A673 (cell line): ENCODE measurements around the gene A4GNT. TPM values are rescaled to one million over a fixed set of nuclear protein-coding genes. Genes with fewer than 3 reads are reported as not detected.
"Not testable (repeated sequence)": the region's sequence is repeated elsewhere in the genome, so short reads cannot be mapped to it uniquely, and the experiment has no call there.

Source experiments
- BruUV-seq: library from RNA; stranded (reverse); fragments of 400-500 nt; replicated peaks from 2 replicates; lab custom pipeline; 2021; lab: Mats Ljungman, UMichigan
- CTCF ChIA-PET: fragments of 300-600 bp; sonication (Branson Sonifier 250); formaldehyde crosslinking; loops from one replicate; lab custom pipeline; 2022; ENCODE audit warnings: antibody characterized with exemption; lab: Charles Lee
- POLR2A ChIA-PET: fragments of 300-600 bp; sonication (Branson Sonifier 250); formaldehyde crosslinking; loops from one replicate; lab custom pipeline; 2022; ENCODE audit warnings: antibody characterized with exemption; ENCODE audit not compliant: low non-redundant PET; lab: Charles Lee
- DNase-seq: peaks from one replicate; pipeline ENCODE4 v3.0.0-alpha.2; 2015; ENCODE audit warnings: low spot score
- H3K27ac ChIP-seq: fragments of 200-600 bp; sonication (generic); 2 replicates; pipeline ENCODE4 v1.5.1; 2016; ENCODE audit warnings: mixed run types, low read depth, mild to moderate bottlenecking, mixed read lengths, antibody characterized with exemption, low read length; ENCODE audit not compliant: poor library complexity, severe bottlenecking
- H3K27me3 ChIP-seq: fragments of 200-600 bp; sonication (generic); replicated peaks from 2 replicates; pipeline ENCODE4 v1.6.1; 2017; ENCODE audit warnings: mixed run types, low read depth, mild to moderate bottlenecking, mixed read lengths, antibody characterized with exemption, low read length; ENCODE audit not compliant: insufficient read depth, poor library complexity
- H3K36me3 ChIP-seq: fragments of 200-600 bp; sonication (generic); 2 replicates; pipeline ENCODE4 v1.6.1; 2016; ENCODE audit warnings: mixed run types, mild to moderate bottlenecking, mixed read lengths, antibody characterized with exemption, low read length; ENCODE audit not compliant: insufficient read depth, poor library complexity, severe bottlenecking
- H3K4me1 ChIP-seq: fragments of 200-600 bp; sonication (generic); 2 replicates; pipeline ENCODE4 v1.6.1; 2017; ENCODE audit warnings: mixed run types, mild to moderate bottlenecking, mixed read lengths, antibody characterized with exemption, low read length; ENCODE audit not compliant: insufficient read depth, poor library complexity, severe bottlenecking
- H3K4me3 ChIP-seq: fragments of 200-600 bp; sonication (generic); 2 replicates; pipeline ENCODE4 v1.5.1; 2016; ENCODE audit warnings: low read depth, mixed run types, mild to moderate bottlenecking, mixed read lengths, low read length; ENCODE audit not compliant: poor library complexity, severe bottlenecking
- H3K9me3 ChIP-seq: fragments of 200-600 bp; sonication (generic); 2 replicates; pipeline ENCODE4 v1.6.1; 2016; ENCODE audit warnings: mixed run types, low read depth, mild to moderate bottlenecking, mixed read lengths, antibody characterized with exemption, low read length; ENCODE audit not compliant: poor library complexity, severe bottlenecking
- EZH2 ChIP-seq: fragments of 200-600 bp; sonication (generic); IDR thresholded peaks from 2 replicates; pipeline ENCODE4 v1.6.1; 2017; ENCODE audit warnings: borderline replicate concordance, low read depth, mild to moderate bottlenecking, mixed read lengths, antibody characterized with exemption, low read length; ENCODE audit not compliant: poor library complexity, severe bottlenecking
- intact Hi-C: fragments of 100-400 bp; cut with micrococcal nuclease; formaldehyde crosslinking; loops from one replicate; pipeline ENCODE4 v1.10.0; 2022; ENCODE audit not compliant: unreplicated experiment
- total RNA-seq: library from RNA; stranded (reverse); gene quantifications from 2 replicates; pipeline ENCODE4 v1.2.3, GENCODE V29; 2021
- TF ChIP-seq, protein P1 (sequence below): fragments of 300-800, 200-600 bp; sonication (generic); conservative IDR thresholded peaks from 2 replicates; pipeline ENCODE4 v1.5.1; 2017; ENCODE audit warnings: low read depth, mild to moderate bottlenecking, antibody characterized with exemption, low read length, moderate library complexity, mixed read lengths

A4GNT gene
- total RNA-seq, 1 experiment from 2014 or later, result not detected

DNA sequence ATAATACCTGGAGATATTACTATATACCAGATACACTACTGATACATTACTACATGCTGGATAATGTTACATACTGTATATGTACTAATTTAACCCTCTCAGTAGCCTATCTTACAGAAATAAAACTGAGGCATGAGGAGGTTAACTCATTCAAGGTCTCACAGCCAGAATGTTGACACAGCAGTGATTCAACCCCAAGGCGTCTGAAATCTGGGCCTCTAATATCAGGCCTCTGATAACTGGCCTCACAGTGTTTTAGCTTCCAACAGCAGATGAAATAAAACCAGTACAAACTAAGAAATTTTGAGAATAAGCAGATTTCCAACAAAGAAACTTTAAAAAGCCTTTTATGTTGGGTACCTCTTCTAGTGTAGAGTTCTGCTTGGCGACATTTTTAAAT is 40.2 kb downstream of the A4GNT start:
- Histone ChIP-seq H3K27ac (no peak overlapping the region), H3K27me3 (no peaks in the 10 kb centered on the region), H3K4me1 (no peaks in the 10 kb centered on the region), H3K4me3 (no peak overlapping the region), H3K36me3 (no peaks in the 10 kb centered on the region), H3K9me3 (no peaks in the 10 kb centered on the region)
- BruUV-seq, result no TSS peak
- ChIA-PET CTCF (no interaction called here), POLR2A (no interaction called here)
- TF ChIP-seq, protein P1, sequence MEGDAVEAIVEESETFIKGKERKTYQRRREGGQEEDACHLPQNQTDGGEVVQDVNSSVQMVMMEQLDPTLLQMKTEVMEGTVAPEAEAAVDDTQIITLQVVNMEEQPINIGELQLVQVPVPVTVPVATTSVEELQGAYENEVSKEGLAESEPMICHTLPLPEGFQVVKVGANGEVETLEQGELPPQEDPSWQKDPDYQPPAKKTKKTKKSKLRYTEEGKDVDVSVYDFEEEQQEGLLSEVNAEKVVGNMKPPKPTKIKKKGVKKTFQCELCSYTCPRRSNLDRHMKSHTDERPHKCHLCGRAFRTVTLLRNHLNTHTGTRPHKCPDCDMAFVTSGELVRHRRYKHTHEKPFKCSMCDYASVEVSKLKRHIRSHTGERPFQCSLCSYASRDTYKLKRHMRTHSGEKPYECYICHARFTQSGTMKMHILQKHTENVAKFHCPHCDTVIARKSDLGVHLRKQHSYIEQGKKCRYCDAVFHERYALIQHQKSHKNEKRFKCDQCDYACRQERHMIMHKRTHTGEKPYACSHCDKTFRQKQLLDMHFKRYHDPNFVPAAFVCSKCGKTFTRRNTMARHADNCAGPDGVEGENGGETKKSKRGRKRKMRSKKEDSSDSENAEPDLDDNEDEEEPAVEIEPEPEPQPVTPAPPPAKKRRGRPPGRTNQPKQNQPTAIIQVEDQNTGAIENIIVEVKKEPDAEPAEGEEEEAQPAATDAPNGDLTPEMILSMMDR, result no peak
- no peak for TF ChIP-seq EZH2
- intact Hi-C loops, result no loop called here
- no peak for DNase-seq

DNA sequence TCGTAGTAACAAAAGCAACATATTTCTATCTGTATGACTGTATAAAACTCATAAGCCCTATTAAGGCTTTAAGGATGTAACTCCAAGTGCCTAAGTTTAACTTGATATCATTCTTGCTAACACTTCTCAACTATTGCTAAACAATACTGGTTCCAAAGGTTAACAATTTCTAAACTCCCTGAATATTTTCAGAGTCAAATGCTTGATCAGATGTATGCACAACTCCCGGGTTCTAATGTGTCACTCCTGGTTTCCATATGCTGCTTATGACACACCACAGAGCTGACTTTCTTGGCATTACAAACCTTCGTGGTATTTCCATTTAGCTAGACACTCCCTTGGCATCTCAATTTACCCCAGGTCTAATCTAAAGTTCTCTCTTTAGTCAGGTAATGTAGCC is 43.1 kb downstream of the A4GNT start:
- Histone ChIP-seq H3K27me3 (no peaks in the 10 kb centered on the region), H3K4me1 (no peaks in the 10 kb centered on the region), H3K4me3 (no peak overlapping the region), H3K36me3 (no peaks in the 10 kb centered on the region), H3K9me3 (no peaks in the 10 kb centered on the region), H3K27ac (no peak overlapping the region)
- intact Hi-C loops, result no loop called here
- no peak for DNase-seq
- ChIA-PET POLR2A (no interaction called here), CTCF (no interaction called here)
- no peak for TF ChIP-seq EZH2
- TF ChIP-seq, protein P1, result no peak
- no TSS peak for BruUV-seq

DNA sequence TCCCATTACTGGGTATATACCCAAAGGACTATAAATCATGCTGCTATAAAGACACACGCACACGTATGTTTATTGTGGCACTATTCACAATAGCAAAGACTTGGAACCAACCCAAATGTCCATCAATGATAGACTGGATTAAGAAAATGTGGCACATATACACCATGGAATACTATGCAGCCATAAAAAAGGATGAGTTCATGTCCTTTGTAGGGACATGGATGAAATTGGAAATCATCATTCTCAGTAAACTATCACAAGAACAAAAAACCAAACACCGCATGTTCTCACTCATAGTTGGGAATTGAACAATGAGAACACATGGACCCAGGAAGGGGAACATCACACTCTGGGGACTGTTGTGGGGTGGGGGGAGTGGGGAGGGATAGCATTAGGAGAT is 46.4 kb downstream of the A4GNT start:
- BruUV-seq, DNase-seq, intact Hi-C loops: not testable (repeated sequence)

DNA sequence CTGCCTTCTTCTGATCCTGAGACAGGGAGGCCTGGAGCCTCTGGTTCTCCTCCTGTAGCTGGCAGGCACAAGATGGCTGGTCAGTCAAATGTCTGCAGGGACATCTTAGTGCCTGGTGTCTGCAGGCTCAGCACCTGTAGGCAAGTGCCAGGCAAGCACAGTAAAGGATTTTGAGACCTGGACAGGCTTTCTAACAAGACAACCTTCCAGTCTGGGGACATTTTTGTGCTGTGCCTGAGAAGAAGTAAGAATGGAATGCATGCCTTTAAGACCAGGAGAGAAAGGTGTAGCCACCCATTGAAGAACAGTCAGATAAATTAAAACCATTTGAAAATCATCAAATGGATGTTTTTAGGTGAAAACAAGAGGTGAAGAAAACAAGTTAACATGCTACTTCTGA is 48.0 kb downstream of the A4GNT start:
- Histone ChIP-seq H3K4me3 (no peak overlapping the region), H3K4me1 (no peaks in the 10 kb centered on the region), H3K9me3 (no peaks in the 10 kb centered on the region), H3K36me3 (no peaks in the 10 kb centered on the region), H3K27me3 (no peaks in the 10 kb centered on the region), H3K27ac (no peak overlapping the region)
- BruUV-seq, result no TSS peak
- intact Hi-C loops, result no loop called here
- DNase-seq, result no peak
- ChIA-PET CTCF (no interaction called here), POLR2A (no interaction called here)
- TF ChIP-seq EZH2, result no peak

More for the DNA sequence above, 46.4 kb downstream of the A4GNT start:
- H3K4me1 ChIP-seq, H3K27ac ChIP-seq, H3K27me3 ChIP-seq, H3K36me3 ChIP-seq, H3K9me3 ChIP-seq, H3K4me3 ChIP-seq, POLR2A ChIA-PET, CTCF ChIA-PET: not testable (repeated sequence)
